ENCODE measurements around the gene KYAT1.

KYAT1 gene

GRCh38 chr9:128906741-128907140 lies 25.0 kb upstream of the KYAT1 start:
- DNase-seq: no peak

- no peak for DNase-seq
Measured at GRCh38 chr9:128905964-128906363, 24.2 kb upstream of the KYAT1 start.

- no peak for DNase-seq
Measured at GRCh38 chr9:128903871-128904620, 22.3 kb upstream of the KYAT1 start.

- DNase-seq: peak in 1 of 5 donors; percentile 16
Measured at GRCh38 chr9:128903079-128903461, 21.3 kb upstream of the KYAT1 start.

GRCh38 chr9:128902351-128903078 lies 20.8 kb upstream of the KYAT1 start:
- peak; percentile 65 to 95 (median 80) for DNase-seq

- DNase-seq: no peak
Measured at GRCh38 chr9:128901822-128902221, 20.1 kb upstream of the KYAT1 start.

- DNase-seq: no peak
Measured at GRCh38 chr9:128901379-128901778, 19.6 kb upstream of the KYAT1 start.

GRCh38 chr9:128899566-128900322 lies 18.0 kb upstream of the KYAT1 start:
- peak in 1 of 5 donors; percentile 59 for DNase-seq

GRCh38 chr9:128898845-128899565 lies 17.3 kb upstream of the KYAT1 start:
- no peak for DNase-seq

GRCh38 chr9:128898382-128898781 lies 16.6 kb upstream of the KYAT1 start:
- DNase-seq: no peak

GRCh38 chr9:128895556-128895955 lies 13.8 kb upstream of the KYAT1 start:
- no peak for DNase-seq

- peak in 1 of 5 donors; percentile 67 for DNase-seq
Measured at GRCh38 chr9:128894764-128895163, 13.0 kb upstream of the KYAT1 start.

- no peak for DNase-seq
Measured at GRCh38 chr9:128893354-128893753, 11.6 kb upstream of the KYAT1 start.

GRCh38 chr9:128892221-128892921 lies 10.6 kb upstream of the KYAT1 start:
- DNase-seq: no peak

- no peak for DNase-seq
Measured at GRCh38 chr9:128891321-128892220, 9.8 kb upstream of the KYAT1 start.

GRCh38 chr9:128887914-128888350 lies 6.2 kb upstream of the KYAT1 start:
- no peak for DNase-seq

GRCh38 chr9:128887049-128887448 lies 5.3 kb upstream of the KYAT1 start:
- DNase-seq: no peak

GRCh38 chr9:128886211-128886891 lies 4.6 kb upstream of the KYAT1 start:
- no peak for DNase-seq

- DNase-seq: no peak
Measured at GRCh38 chr9:128885798-128886197, 4.0 kb upstream of the KYAT1 start.

- DNase-seq: no peak
Measured at GRCh38 chr9:128885376-128885775, 3.6 kb upstream of the KYAT1 start.
